Cardiac muscle cell (in vitro differentiated cells and primary cell): ENCODE measurements around the gene ATXN10. TPM values are rescaled to one million over a fixed set of nuclear protein-coding genes. Genes with fewer than 3 reads are reported as not detected.

ENCODE experiments used
- DNase-seq, 2 donors: peaks; one replicate each; pipeline versions ENCODE4 v3.0.0 to v3.0.0-alpha.2; 2010 to 2017; ENCODE audit warnings: low read depth in 1 of 2, low spot score in 1 of 2
- H3K27ac ChIP-seq: fragments of 200-600 bp; sonication (generic); 2 replicates; pipeline ENCODE4 v1.5.1; 2016
- H3K27me3 ChIP-seq: fragments of 200-600 bp; sonication (generic); 2 replicates; pipeline ENCODE4 v1.6.0; 2016; ENCODE audit warnings: control low read depth
- H3K36me3 ChIP-seq: fragments of 200-600 bp; sonication (generic); 2 replicates; pipeline ENCODE4 v1.5.1; 2016; ENCODE audit warnings: control low read depth
- H3K4me1 ChIP-seq: fragments of 200-600 bp; sonication (generic); 2 replicates; pipeline ENCODE4 v1.8.1; 2017; ENCODE audit warnings: low read depth, mild to moderate bottlenecking, mixed run types
- H3K4me3 ChIP-seq: fragments of 200-600 bp; sonication (generic); 2 replicates; pipeline ENCODE4 v1.5.1; 2016; ENCODE audit warnings: mild to moderate bottlenecking
- H3K9me3 ChIP-seq: fragments of 200-600 bp; sonication (generic); 2 replicates; pipeline ENCODE4 v1.5.1; 2017; ENCODE audit warnings: low read depth, mild to moderate bottlenecking, control low read depth
- polyA plus RNA-seq: library from polyadenylated mRNA; unstranded; fragments of >200 nt; fragmentation: Nextera tagmentation; extraction: Ambion mirVana; gene quantifications from 2 replicates; pipeline ENCODE4 v1.2.1, GENCODE V29; 2016
- total RNA-seq: library from RNA; depleted of rRNA; stranded (reverse); fragments of >200 nt; gene quantifications from 2 replicates; pipeline ENCODE4 v1.2.3, GENCODE V29; 2016
- TF ChIP-seq, protein P1 (sequence below): IDR thresholded peaks from 2 replicates; pipeline ENCODE4 v1.5.1; 2012; ENCODE audit warnings: low read depth, mild to moderate bottlenecking, low read length

ATXN10 gene
- total and polyA plus RNA-seq, 2 experiments from 2014 or later, result 67.3 to 279 TPM

DNA sequence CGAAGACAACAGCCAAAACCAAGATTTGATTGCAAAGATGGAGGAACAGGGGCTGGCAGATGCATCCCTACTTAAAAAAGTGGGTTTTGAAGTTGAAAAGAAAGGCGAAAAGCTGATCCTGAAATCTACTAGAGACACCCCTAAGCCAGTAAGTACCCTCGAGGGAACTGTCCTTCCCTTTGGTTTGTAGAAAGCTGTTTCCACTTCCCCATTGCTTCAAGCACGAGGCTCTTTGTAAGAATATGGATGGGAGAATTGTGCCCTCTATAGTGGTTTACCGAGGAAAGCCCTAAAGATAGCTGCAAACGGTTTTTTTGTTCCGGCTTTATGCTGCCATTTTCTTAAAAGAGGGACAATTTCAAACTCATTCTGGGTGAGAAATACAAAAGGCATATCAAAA, 171.4 kb downstream of the ATXN10 start:
- H3K4me1 ChIP-seq, result peaks cover 16% of the 10 kb centered on the region
- no peak for DNase-seq
- H3K4me3 ChIP-seq, result no peak overlapping the region
- H3K9me3 ChIP-seq, result no peaks in the 10 kb centered on the region
- no peaks in the 10 kb centered on the region for H3K27me3 ChIP-seq
- peaks cover 5% of the 10 kb centered on the region for H3K36me3 ChIP-seq
- no peak overlapping the region for H3K27ac ChIP-seq
- TF ChIP-seq, protein P1, sequence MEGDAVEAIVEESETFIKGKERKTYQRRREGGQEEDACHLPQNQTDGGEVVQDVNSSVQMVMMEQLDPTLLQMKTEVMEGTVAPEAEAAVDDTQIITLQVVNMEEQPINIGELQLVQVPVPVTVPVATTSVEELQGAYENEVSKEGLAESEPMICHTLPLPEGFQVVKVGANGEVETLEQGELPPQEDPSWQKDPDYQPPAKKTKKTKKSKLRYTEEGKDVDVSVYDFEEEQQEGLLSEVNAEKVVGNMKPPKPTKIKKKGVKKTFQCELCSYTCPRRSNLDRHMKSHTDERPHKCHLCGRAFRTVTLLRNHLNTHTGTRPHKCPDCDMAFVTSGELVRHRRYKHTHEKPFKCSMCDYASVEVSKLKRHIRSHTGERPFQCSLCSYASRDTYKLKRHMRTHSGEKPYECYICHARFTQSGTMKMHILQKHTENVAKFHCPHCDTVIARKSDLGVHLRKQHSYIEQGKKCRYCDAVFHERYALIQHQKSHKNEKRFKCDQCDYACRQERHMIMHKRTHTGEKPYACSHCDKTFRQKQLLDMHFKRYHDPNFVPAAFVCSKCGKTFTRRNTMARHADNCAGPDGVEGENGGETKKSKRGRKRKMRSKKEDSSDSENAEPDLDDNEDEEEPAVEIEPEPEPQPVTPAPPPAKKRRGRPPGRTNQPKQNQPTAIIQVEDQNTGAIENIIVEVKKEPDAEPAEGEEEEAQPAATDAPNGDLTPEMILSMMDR, result no peak

DNA sequence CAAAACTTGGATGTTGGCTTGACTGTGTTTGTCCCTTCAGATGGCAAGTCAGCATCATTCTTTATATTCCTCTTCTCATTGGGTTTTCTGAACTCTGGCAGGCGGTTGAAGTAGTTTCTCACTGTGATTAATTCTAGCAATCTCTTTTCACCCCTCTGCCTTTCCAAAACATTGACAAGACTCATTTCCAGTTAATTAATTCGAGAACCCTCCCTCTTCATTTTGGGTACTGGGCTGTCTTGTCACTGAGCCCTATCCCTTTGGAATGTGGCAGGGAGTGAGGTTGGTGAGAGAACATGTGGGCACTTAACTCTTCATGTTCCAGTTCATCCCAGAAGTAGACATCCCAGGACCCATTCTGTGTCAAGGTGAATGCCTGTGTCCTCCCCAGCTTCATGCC, 172.4 kb downstream of the ATXN10 start:
- Histone ChIP-seq H3K4me1 (peaks cover 8% of the 10 kb centered on the region), H3K36me3 (peaks cover 5% of the 10 kb centered on the region), H3K4me3 (no peak overlapping the region), H3K9me3 (no peaks in the 10 kb centered on the region), H3K27ac (no peak overlapping the region), H3K27me3 (no peaks in the 10 kb centered on the region)
- no peak for DNase-seq
- TF ChIP-seq, protein P1, result no peak

DNA sequence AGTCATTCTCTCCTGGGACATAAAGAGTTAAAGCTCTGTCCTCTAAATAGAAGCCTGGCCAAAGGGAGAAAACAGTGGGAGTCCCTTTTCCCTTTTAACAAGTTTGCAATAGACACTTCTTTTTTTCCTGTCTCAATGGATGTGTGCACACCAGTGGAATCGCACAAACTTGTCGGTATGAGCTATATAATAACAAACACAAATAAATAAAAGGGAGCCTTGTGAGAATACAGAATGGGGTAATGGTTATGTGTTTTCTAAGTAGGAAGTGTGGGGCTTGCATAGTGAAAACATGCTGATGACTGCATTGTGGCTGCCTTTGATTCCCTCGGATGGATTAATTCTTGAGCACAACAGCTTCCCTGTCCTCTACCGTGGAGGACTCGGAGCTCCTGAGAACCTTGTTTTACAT, 173.4 kb downstream of the ATXN10 start:
- peaks cover 8% of the 10 kb centered on the region for H3K4me1 ChIP-seq
- no peak overlapping the region for H3K4me3 ChIP-seq
- no peak for DNase-seq
- peaks cover 5% of the 10 kb centered on the region for H3K36me3 ChIP-seq
- TF ChIP-seq, protein P1, result no peak
- no peaks in the 10 kb centered on the region for H3K27me3 ChIP-seq
- H3K9me3 ChIP-seq, result no peaks in the 10 kb centered on the region
- H3K27ac ChIP-seq, result peak overlapping the region; percentile 20

DNA sequence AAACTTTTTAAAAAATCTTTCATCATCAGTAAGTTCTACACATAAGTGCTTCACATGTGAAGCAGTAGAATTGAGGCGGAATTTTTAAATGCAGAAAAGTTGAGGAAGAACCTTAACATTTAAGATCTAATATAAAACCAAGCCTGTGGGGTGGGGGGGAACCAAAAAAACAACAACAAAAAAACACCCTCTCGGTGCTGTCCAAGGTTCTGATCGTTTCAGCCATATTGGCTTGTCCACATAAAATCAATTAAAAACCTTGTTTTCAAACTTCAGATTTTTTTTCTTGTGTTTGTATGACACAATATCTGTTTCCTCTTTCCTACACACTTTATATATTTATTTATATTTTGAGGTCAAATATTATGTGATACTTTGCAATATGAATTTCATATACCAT, 175.3 kb downstream of the ATXN10 start:
- H3K27ac ChIP-seq, result no peak overlapping the region
- TF ChIP-seq, protein P1, result no peak
- no peaks in the 10 kb centered on the region for H3K27me3 ChIP-seq
- H3K4me3 ChIP-seq, result no peak overlapping the region
- H3K4me1 ChIP-seq, result peaks cover 8% of the 10 kb centered on the region
- no peaks in the 10 kb centered on the region for H3K9me3 ChIP-seq
- H3K36me3 ChIP-seq, result peaks cover 5% of the 10 kb centered on the region
- peak in 1 of 2 donors; percentile 48 for DNase-seq

DNA sequence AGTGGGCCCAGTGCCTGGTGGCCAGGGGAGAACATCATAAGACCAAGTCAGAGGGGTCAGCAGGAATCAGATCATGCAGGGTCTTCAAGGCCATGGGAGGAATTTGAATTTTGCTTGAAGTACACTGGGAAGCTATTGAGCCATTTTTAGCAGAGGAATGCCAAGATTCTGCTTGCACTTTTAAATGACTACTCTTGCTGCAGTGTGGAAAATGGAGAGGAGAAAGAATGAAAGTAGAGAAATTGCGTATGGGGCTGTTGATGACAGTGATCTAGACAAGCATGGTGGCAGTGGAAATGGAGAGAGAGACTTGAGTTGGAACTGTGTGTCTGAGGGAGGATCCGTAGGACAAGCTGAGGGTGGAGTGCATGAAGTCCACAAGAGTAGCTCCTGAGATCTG, 177.3 kb downstream of the ATXN10 start:
- no peaks in the 10 kb centered on the region for H3K9me3 ChIP-seq
- H3K4me3 ChIP-seq, result no peak overlapping the region
- H3K27ac ChIP-seq, result no peak overlapping the region
- DNase-seq, result no peak
- TF ChIP-seq, protein P1, result no peak
- no peaks in the 10 kb centered on the region for H3K27me3 ChIP-seq
- H3K4me1 ChIP-seq, result peaks cover 8% of the 10 kb centered on the region
- peaks cover 13% of the 10 kb centered on the region for H3K36me3 ChIP-seq

DNA sequence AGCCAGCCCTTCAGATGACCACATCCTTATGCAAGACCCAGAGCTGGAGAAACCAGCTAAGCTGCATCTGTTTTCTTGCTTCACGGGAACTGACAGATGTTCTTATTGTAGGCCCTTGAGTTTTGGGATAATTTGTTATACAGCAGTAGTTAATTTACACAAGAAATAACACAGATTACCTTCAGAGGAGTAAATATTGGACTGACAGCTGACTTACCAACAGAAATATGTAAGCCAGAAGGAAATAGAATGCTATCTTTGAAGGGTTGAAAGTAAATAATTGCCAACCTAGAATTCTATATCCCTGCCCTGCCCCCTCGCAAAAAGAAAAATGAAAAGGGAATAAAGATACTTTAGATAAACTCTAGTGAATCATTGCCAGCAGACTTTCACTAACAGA, 181.2 kb downstream of the ATXN10 start:
- peaks cover 8% of the 10 kb centered on the region for H3K36me3 ChIP-seq
- no peaks in the 10 kb centered on the region for H3K27me3 ChIP-seq
- H3K4me1 ChIP-seq, result no peaks in the 10 kb centered on the region
- no peak overlapping the region for H3K4me3 ChIP-seq
- DNase-seq, result no peak
- H3K9me3 ChIP-seq, result no peaks in the 10 kb centered on the region
- TF ChIP-seq, protein P1, result no peak
- no peak overlapping the region for H3K27ac ChIP-seq
